ENCODE measurements around the gene CD33. TPM values are rescaled to one million over a fixed set of nuclear protein-coding genes. Genes with fewer than 3 reads are reported as not detected.

CD33 gene
- total and polyA plus RNA-seq, 2 experiments from 2014 or later = 0.23 to 0.57 TPM

DNA sequence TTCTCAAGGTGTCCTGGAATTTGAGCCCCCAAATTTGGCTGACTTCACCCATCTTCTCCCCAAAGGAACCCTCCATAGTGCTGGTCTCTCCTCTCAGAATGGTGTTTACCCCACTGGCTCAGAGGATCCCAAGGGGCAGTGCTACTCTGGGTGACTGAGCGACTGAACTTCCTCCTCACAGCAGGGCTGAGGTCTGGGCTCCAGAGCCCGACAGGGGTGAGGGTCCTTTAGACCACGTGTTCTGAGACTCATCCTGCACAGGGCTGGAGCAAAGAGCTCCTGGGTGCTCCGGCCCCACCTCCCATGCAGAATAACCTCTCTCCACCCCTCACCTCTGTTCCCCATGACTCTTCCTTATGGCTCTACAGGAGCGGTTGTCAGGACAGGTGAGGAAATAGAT is 23.2 kb upstream of the CD33 start:
- no peak overlapping the region for H3K27ac ChIP-seq
- no peaks in the 10 kb centered on the region for H3K9me2 ChIP-seq (replicated peaks; ENCODE audit: insufficient read depth)
- WGBS (ENCODE audit: low lambda C conversion rate, missing lambda C conversion rate) = 66% methylated on average over 5 of the region's 5 CpGs
- no peak for DNase-seq (ENCODE audit: low spot score)
- H3K9me3 ChIP-seq (ENCODE audit: low read depth) = no peaks in the 10 kb centered on the region
- no peaks in the 10 kb centered on the region for H3K4me1 ChIP-seq (ENCODE audit: insufficient read depth)
- no peak overlapping the region for H3K4me2 ChIP-seq
- no peaks in the 10 kb centered on the region for H3K79me2 ChIP-seq
- no peaks in the 10 kb centered on the region for H3K36me3 ChIP-seq (replicated peaks; ENCODE audit: insufficient read depth, low read depth)
- no peak overlapping the region for H2AFZ ChIP-seq
- H3K27me3 ChIP-seq = no peaks in the 10 kb centered on the region
- H3K4me3 ChIP-seq = no peak overlapping the region
- no peaks in the 10 kb centered on the region for H4K20me1 ChIP-seq (ENCODE audit: insufficient read depth, poor library complexity, severe bottlenecking)
- no peak for TF ChIP-seq EZH2phosphoT487 (IDR thresholded peaks at IDR 0.05; ENCODE audit: low read depth, severe bottlenecking, unreplicated experiment)
- TF ChIP-seq CTCF (IDR thresholded peaks at IDR 0.05; ENCODE audit: poor library complexity) = no peak
- no peak for TF ChIP-seq EZH2 (IDR thresholded peaks at IDR 0.05; ENCODE audit: borderline replicate concordance)

DNA sequence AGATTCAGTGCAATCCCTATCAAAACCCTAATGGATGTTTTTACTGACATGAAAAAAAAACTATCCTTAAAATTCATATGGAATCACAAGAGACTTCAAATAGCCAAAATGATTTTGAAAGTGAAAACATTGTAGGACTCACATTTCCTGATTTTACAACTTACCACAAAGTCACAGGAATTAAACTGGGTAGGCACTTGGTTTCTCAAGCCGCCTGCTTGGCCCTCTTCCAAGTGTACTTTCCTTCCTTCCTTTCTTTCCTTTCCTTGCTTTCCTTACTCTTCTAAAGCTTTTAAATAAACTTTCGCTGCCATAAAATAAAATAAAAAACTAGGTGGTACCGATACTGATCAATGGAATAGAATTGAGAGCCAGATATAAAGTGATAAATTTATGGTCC is 21.0 kb upstream of the CD33 start:
- 82% methylated on average over 3 of the region's 3 CpGs for WGBS (ENCODE audit: low lambda C conversion rate, missing lambda C conversion rate)
- Histone ChIP-seq H3K27ac (no peak overlapping the region), H3K4me3 (no peak overlapping the region), H4K20me1 (ENCODE audit: insufficient read depth, poor library complexity, severe bottlenecking) (no peaks in the 10 kb centered on the region), H2AFZ (no peak overlapping the region), H3K27me3 (no peaks in the 10 kb centered on the region), H3K4me2 (no peak overlapping the region), H3K36me3 (replicated peaks; ENCODE audit: insufficient read depth, low read depth) (no peaks in the 10 kb centered on the region), H3K9me2 (replicated peaks; ENCODE audit: insufficient read depth) (no peaks in the 10 kb centered on the region), H3K4me1 (ENCODE audit: insufficient read depth) (no peaks in the 10 kb centered on the region), H3K9me3 (ENCODE audit: low read depth) (no peaks in the 10 kb centered on the region), H3K79me2 (no peaks in the 10 kb centered on the region)
- TF ChIP-seq CTCF (IDR thresholded peaks at IDR 0.05; ENCODE audit: poor library complexity) (no peak), EZH2phosphoT487 (IDR thresholded peaks at IDR 0.05; ENCODE audit: low read depth, severe bottlenecking, unreplicated experiment) (no peak), EZH2 (IDR thresholded peaks at IDR 0.05; ENCODE audit: borderline replicate concordance) (no peak)
- no peak for DNase-seq (ENCODE audit: low spot score)

- Histone ChIP-seq H4K20me1 (ENCODE audit: insufficient read depth, poor library complexity, severe bottlenecking) (no peaks in the 10 kb centered on the region), H3K4me2 (no peak overlapping the region), H3K27ac (no peak overlapping the region), H3K27me3 (no peaks in the 10 kb centered on the region), H2AFZ (no peak overlapping the region), H3K36me3 (replicated peaks; ENCODE audit: insufficient read depth, low read depth) (no peaks in the 10 kb centered on the region), H3K9me2 (replicated peaks; ENCODE audit: insufficient read depth) (no peaks in the 10 kb centered on the region), H3K4me3 (no peak overlapping the region), H3K4me1 (ENCODE audit: insufficient read depth) (no peaks in the 10 kb centered on the region), H3K9me3 (ENCODE audit: low read depth) (no peaks in the 10 kb centered on the region), H3K79me2 (no peaks in the 10 kb centered on the region)
- 87% methylated on average over 6 of the region's 6 CpGs for WGBS (ENCODE audit: low lambda C conversion rate, missing lambda C conversion rate)
- TF ChIP-seq EZH2 (IDR thresholded peaks at IDR 0.05; ENCODE audit: borderline replicate concordance) = no peak
- TF ChIP-seq EZH2phosphoT487 (IDR thresholded peaks at IDR 0.05; ENCODE audit: low read depth, severe bottlenecking, unreplicated experiment) = no peak
- TF ChIP-seq CTCF (IDR thresholded peaks at IDR 0.05; ENCODE audit: poor library complexity) = no peak
- DNase-seq (ENCODE audit: low spot score) = no peak
Measured at GRCh38 chr19:51204321-51204720, 20.6 kb upstream of the CD33 start.

- no peak for DNase-seq (ENCODE audit: low spot score)
- H3K9me3 ChIP-seq (ENCODE audit: low read depth) = no peaks in the 10 kb centered on the region
- no peaks in the 10 kb centered on the region for H3K36me3 ChIP-seq (replicated peaks; ENCODE audit: insufficient read depth, low read depth)
- no peak overlapping the region for H3K4me3 ChIP-seq
- H3K4me1 ChIP-seq (ENCODE audit: insufficient read depth) = no peaks in the 10 kb centered on the region
- no peaks in the 10 kb centered on the region for H3K79me2 ChIP-seq
- H3K27ac ChIP-seq = no peak overlapping the region
- H3K4me2 ChIP-seq = no peak overlapping the region
- 70% methylated on average over 2 of the region's 2 CpGs for WGBS (ENCODE audit: low lambda C conversion rate, missing lambda C conversion rate)
- TF ChIP-seq CTCF (IDR thresholded peaks at IDR 0.05; ENCODE audit: poor library complexity) = no peak
- no peak for TF ChIP-seq EZH2phosphoT487 (IDR thresholded peaks at IDR 0.05; ENCODE audit: low read depth, severe bottlenecking, unreplicated experiment)
- TF ChIP-seq EZH2 (IDR thresholded peaks at IDR 0.05; ENCODE audit: borderline replicate concordance) = no peak
- H3K27me3 ChIP-seq = no peaks in the 10 kb centered on the region
- no peaks in the 10 kb centered on the region for H4K20me1 ChIP-seq (ENCODE audit: insufficient read depth, poor library complexity, severe bottlenecking)
- H2AFZ ChIP-seq = no peak overlapping the region
- H3K9me2 ChIP-seq (replicated peaks; ENCODE audit: insufficient read depth) = no peaks in the 10 kb centered on the region
Measured at GRCh38 chr19:51207747-51208146, 17.1 kb upstream of the CD33 start.

Data from hepatocyte (in vitro differentiated cells).